ENCODE data around the gene PCDHGC5.

The PCDHGC5 gene

GRCh38 chr5:141491323-141492167, 2.7 kb downstream of the PCDHGC5 start:
- DNase-seq: no peak

DNA sequence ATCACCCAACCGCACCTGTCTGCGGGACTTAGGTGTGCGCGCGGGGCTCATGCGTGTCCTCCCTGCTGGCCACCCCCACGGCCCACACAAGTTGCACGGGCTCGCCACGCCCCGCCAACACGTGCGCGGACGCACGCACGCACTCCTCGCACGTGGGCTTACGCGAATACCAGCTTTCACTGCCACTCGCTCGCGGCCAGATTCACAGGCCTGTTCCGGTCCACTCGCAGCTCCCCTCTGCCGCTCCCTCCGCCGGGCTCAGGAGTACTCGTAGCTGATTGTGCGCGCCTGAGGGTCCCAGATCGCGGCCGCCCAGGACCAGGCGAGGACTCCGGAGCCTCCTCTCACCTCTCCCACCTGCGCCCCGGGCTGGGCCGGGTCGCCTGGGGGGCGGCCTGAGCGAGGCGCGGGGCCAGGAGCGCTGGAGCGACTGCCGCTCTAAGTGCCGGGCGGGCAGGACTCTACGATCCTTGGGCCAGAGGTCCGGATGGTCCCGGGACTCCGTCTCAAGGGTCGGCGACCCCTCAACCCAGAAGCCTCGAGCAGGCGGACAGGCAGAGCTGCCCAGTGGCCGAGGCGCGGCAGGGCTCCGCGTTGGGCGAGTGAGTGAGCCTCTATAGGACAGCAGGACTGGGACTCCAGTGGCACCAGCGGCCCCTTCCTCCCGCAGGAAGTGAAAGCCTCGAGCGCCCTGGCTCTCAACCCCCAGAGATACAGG, 3.4 kb downstream of the PCDHGC5 start:
- no peak for DNase-seq

DNA sequence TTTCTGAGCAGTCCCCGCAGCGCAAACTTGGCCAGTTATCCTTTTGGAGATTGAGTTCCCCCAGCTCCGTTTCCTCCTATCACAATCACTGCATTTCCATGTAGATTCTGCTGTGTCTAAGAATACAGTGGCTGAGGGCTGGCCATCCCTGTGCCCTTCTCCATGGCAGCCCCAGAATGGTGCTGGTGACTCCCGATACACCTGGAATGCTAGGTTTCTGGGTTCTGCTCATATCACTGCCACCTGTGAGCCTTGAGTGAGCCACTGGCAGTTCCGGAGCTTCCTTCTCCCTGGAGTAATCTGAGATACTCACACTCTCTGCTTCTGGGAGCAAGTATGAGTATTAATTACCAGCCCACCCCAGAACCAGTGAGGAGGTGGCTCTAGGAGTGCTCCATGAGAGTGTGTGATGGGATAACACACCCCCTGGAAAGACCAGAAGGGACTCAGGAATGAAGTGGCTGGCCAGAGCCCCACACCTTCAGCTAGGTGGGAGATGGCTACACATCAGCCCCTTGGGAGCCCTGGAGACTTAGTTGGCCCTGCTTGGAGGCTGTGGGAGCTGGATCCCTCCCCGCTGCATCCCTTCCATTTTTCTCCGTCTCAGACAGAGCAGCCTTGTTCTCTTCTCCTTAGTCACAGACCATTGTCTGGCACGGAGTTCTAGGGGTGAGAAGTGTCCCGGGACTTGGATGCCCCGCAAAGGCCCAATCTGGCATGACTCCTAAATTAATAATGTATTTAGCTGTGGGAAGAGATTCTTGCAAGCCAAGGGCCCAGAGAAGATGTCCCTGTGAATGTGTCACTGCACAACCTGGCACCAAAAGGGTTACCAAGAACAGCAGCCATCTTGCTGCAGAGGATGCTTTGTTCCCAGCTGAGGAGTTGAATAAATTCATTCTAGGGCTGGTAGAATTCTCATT, 4.9 kb downstream of the PCDHGC5 start:
- DNase-seq: no peak

- no peak for DNase-seq
Measured at GRCh38 chr5:141494761-141495452, 6.0 kb downstream of the PCDHGC5 start.

- DNase-seq: no peak
Measured at GRCh38 chr5:141495453-141495811, 6.6 kb downstream of the PCDHGC5 start.

- no peak for DNase-seq
Measured at GRCh38 chr5:141496038-141496437, 7.2 kb downstream of the PCDHGC5 start.

DNA sequence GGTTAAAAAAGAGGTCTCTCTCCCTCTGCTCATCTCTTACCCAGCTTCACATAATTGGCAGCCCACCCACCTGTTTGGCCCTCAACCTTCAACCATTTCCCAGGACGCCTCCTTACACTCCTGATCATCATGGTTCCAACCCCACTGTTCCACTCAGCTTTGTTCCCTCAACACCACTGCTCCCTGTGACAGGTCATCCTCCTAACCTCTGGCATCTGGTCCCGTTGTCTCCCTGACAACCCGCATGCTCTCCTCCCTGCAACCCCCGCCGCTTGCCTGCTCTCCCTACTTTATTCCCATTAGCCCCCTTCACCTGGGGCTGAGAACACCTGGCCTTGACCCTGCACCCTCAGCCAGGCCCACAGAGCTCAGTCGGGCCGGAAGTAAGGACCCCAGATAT, 12.9 kb downstream of the PCDHGC5 start:
- DNase-seq: no peak

- DNase-seq: no peak
Measured at GRCh38 chr5:141503681-141504080, 14.8 kb downstream of the PCDHGC5 start.

GRCh38 chr5:141504216-141504615, 15.3 kb downstream of the PCDHGC5 start:
- no peak for DNase-seq

GRCh38 chr5:141506381-141507155, 17.7 kb downstream of the PCDHGC5 start:
- DNase-seq: no peak

- DNase-seq: no peak
Measured at GRCh38 chr5:141507387-141508091, 18.7 kb downstream of the PCDHGC5 start.

DNA sequence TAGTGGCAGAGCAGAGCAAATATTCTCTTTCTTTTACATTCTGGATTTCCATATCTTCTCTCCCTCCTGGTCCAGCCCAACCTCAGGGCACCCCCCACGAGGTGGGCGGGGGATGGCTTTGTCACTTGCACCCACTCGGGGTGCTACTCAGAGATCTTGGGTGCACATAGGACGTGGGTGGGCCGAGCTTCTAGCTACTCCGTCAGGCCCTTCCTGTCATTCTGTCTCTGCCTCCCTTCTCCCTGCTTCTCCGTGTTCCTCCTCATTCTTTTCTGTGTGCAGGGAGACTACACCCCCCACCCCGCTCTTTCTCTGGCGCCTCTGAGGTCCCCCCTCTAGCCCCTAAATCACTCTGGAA, 19.5 kb downstream of the PCDHGC5 start:
- DNase-seq: no peak

DNA sequence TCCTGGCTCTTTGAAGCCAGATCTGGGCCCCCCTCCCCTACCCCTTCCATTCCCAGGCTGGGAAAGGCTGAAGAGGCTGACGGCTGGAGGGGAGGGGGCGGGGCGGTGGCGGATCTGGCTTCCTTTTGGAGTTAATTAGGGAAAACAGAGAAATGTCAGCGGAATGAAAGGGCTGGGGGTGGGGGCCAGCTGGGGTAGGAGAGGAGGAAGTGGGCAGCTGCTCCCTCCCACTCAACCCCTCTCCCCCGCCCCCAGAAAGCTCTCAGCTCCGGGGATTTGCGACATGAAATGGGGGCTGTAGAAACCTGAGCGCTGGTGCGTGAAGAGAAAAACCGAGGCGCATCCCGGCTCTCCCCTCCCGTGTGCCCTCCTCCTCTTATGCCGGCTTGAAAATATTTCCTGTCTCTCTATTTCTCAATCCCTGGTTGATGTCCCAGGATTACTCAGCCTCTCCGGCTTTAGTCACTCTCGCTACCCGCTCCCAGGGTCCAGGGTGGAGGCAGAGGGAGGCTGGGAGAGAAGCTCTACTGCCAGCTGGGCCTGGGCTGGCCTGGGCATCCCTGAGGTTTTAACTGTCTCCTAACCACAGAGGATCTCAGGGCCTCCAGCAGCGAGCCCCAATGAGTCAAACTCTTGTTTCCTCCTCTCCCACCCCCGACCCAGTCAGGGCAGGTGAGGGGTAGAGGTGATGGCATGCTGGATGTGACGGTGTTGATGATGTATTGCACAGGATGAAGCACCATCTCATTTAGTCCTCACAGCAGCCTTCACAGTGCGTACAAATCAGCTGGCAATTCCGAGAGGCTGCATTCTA, 20.1 kb downstream of the PCDHGC5 start:
- DNase-seq: no peak

DNA sequence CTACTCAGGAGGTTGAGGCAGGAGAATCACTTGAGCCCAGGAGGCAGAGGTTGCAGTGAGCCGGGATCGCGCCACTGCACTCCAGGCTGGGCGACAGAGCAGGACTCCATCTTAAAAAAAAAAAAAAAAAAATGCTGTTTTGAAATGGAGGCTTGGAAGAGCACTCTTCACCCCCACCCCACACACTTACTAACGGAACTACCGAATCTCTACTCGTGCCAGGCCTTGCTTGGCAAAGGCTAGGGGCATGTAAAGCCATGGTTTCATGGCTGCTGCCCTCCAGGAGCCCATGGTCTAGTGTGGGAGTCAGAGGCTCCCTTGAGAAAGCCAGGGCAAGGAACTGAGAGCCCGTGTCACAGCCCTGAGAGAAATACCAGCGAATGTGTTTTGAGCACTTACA, 21.3 kb downstream of the PCDHGC5 start:
- DNase-seq: no peak

DNA sequence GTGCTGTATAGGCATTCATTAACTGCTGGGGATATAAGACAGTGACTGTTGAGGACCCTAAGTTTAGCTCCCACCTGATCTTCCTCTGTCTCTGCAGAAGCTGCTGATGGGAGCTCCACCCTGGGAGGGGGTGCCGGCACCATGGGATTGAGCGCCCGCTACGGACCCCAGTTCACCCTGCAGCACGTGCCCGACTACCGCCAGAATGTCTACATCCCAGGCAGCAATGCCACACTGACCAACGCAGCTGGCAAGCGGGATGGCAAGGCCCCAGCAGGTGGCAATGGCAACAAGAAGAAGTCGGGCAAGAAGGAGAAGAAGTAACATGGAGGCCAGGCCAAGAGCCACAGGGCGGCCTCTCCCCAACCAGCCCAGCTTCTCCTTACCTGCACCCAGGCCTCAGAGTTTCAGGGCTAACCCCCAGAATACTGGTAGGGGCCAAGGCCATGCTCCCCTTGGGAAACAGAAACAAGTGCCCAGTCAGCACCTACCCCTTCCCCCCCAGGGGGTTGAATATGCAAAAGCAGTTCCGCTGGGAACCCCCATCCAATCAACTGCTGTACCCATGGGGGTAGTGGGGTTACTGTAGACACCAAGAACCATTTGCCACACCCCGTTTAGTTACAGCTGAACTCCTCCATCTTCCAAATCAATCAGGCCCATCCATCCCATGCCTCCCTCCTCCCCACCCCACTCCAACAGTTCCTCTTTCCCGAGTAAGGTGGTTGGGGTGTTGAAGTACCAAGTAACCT, 22.1 kb downstream of the PCDHGC5 start:
- no peak for DNase-seq

DNA sequence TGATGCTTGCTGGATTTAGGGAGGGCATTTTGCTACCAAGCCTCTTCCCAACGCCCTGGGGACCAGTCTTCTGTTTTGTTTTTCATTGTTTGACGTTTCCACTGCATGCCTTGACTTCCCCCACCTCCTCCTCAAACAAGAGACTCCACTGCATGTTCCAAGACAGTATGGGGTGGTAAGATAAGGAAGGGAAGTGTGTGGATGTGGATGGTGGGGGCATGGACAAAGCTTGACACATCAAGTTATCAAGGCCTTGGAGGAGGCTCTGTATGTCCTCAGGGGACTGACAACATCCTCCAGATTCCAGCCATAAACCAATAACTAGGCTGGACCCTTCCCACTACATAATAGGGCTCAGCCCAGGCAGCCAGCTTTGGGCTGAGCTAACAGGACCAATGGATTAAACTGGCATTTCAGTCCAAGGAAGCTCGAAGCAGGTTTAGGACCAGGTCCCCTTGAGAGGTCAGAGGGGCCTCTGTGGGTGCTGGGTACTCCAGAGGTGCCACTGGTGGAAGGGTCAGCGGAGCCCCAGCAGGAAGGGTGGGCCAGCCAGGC, 23.0 kb downstream of the PCDHGC5 start:
- no peak for DNase-seq

GRCh38 chr5:141512390-141512910, 23.6 kb downstream of the PCDHGC5 start:
- peak; percentile 86 for DNase-seq

- DNase-seq: peak; percentile 46
Measured at GRCh38 chr5:141512911-141513626, 24.2 kb downstream of the PCDHGC5 start.

Measured in activated CD4-positive, alpha-beta T cell treated with anti-CD3 and anti-CD28 coated beads, Interleukin-10, Interleukin-2, amounts not matched to agents 100 ng/mL and 50 ng/mL, durations not matched to agents 16 hours and 8 hours (primary cell).